ENCODE measurements around the gene THRSP.
"Not testable (repeated sequence)": the region's sequence is repeated elsewhere in the genome, so short reads cannot be mapped to it uniquely, and the experiment has no call there.

The THRSP gene

DNA sequence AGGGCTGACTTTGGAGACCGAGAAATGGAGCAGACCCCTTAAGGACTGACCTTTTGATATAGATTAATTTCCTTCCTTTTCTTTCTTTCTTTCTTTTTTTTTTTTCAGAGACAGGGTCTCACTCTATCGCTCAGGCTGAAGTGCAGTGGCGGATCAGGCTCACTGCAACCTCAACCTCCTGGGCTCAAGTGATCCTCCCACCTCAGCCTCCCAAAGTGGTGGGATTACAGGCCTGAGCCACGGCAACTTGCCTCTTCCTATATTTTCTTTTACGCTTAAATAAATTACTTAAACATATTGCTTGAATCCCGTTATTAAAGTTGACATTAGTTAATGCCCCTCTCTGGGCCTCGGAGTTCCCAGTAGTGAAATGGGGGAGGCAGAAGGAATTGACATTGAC lies 40.2 kb upstream of the THRSP start:
- TF ChIP-seq CTCF (conservative IDR thresholded peaks at IDR 0.05): no peak
- TF ChIP-seq ZFX (IDR thresholded peaks at IDR 0.05): no peak
- H3K27ac ChIP-seq: no peak overlapping the region

DNA sequence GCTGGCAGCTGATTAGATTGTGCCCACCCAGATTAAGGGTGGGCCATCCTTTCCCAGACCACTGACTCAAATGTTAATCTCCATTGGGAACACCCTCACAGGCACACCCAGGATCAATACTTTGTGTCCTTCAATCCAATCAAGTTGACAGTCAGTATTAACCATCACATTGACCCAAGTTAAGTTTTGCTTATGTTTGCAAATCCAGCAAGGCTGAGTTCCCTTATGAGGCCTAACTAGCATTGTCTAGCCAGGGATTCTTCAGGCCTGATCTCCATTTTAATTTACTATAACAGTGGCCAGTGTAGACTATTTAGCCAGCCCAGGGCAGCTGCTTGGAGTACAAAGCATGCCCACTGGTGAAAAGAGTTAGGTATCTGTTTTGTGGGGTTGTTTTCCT lies 38.3 kb upstream of the THRSP start:
- TF ChIP-seq CTCF (conservative IDR thresholded peaks at IDR 0.05) (no peak), ZFX (IDR thresholded peaks at IDR 0.05) (no peak)
- H3K27ac ChIP-seq: no peak overlapping the region

DNA sequence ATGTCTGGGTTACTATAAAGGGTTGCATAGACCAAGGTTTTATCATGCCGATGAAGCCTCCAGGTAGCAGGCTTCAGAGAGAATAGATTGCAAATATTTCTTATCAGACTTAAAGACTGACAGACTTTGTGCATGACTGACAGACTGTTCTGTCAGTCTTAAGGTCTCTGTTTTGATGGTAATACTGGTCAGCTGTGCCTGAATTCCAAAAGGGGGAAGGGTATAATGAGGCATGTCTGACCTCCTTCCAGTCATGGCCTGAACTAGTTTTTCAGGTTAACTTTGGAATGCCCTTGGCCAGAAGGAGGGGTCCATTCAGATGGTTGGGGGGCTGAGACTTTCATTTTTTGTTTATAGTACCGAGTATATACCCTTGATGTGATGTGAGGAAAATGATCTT lies 35.9 kb upstream of the THRSP start:
- TF ChIP-seq ZFX (IDR thresholded peaks at IDR 0.05) (no peak), CTCF (conservative IDR thresholded peaks at IDR 0.05) (no peak)
- no peak overlapping the region for H3K27ac ChIP-seq

DNA sequence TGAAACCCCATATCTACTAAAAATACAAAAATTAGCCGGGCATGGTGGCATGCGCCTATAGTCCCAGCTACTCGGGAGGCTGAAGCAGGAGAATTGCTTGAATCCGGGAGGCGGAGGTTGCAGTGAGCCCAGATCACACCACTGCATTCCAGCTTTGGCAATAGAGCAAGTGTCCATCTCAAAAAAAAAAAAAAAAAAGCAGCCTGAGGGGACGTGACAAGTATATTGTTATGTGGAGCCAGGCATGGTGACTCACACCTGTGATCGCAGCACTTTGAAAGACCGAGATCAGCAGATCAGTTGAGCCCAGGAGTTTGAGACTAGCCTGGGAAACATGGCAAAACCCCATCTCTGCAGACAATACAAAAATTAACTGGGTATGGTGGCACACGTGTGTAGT lies 35.2 kb upstream of the THRSP start:
- H3K27ac ChIP-seq: not testable (repeated sequence)

DNA sequence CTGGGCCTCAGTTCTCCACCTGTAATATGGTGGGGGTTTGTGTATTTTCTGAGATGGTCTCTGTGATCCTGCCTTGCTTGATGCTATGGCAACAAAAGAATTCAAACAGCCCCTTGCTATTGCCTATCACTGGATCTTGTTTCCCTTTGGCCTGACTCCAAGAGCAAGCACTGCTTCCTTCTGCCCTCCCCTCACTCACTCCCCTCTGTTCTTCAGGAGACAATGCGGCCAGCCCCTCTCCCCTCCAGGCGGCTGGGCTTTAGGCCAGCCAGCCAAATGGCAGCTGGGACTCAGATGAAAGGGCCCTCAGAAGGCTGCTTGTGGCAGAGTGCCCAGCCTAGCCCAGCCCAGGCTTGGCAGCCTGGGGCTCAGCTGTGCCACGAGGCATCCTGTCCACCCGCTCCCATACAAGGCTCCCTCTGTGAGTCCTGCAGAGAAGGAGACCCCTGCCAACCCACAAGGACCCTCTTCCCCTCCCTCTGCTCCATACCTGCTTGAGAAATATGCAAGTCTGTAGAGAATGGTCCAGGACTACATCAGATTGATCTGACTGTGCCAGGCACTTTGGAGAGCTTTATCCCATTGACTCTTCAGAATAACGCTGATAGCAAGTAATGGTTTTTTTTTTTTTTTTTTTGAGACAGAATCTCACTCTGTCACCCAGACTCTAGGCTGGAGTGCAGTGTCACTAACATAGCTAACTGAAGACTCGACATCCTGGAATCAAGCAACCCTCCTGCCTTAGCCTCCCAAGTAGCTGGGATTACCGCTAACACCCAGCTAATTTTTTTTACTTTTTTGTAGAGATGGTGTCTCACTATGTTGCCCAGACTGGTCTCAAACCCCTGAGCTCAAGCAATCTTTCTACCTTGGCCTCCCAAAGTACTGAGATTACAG lies 33.0 kb upstream of the THRSP start:
- TF ChIP-seq CTCF (conservative IDR thresholded peaks at IDR 0.05) (no peak), ZFX (IDR thresholded peaks at IDR 0.05) (no peak)
- peak overlapping the region; percentile 13 for H3K27ac ChIP-seq

GRCh38 chr11:78031629-78032028 lies 32.0 kb upstream of the THRSP start:
- no peak overlapping the region for H3K27ac ChIP-seq
- TF ChIP-seq CTCF (conservative IDR thresholded peaks at IDR 0.05): no peak
- TF ChIP-seq ZFX (IDR thresholded peaks at IDR 0.05): no peak

DNA sequence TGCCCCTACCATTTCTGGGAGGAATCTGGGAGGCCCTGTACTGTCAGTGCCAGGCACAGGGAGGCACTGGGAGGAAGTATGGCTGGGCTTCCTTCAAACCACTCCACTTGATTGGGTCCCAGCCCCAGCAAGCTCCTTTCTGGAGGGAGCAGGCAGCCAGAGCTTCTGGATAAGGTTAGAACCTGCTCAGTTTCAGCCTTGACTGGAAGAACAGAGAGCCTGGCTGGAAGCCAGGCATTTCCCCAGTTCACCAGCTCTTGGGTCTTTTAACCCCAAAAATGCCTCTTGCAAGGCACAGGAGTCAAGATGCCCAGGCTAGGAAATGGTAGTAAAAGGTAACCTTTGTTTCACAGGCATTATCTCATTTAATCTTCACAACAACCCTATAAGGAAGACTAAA lies 31.6 kb upstream of the THRSP start:
- TF ChIP-seq ZFX (IDR thresholded peaks at IDR 0.05): no peak
- H3K27ac ChIP-seq: no peak overlapping the region

- H3K27ac ChIP-seq: no peak overlapping the region
- TF ChIP-seq CTCF (conservative IDR thresholded peaks at IDR 0.05) (no peak), ZFX (IDR thresholded peaks at IDR 0.05) (no peak)
Observed at GRCh38 chr11:78033040-78033439, 30.6 kb upstream of the THRSP start.

Measured in C4-2B (cell line).